GM11168 (cell line): ENCODE measurements around the gene PRR14L.
"Not testable (repeated sequence)": the region's sequence is repeated elsewhere in the genome, so short reads cannot be mapped to it uniquely, and the experiment has no call there.

Source experiments
- in situ Hi-C: fragments of 300-500 bp; cut with MboI; formaldehyde crosslinking; loops from one replicate; pipeline ENCODE4 v1.12.0; 2022; ENCODE audit warnings: low sequenced_read_pairs; ENCODE audit not compliant: unreplicated experiment

The PRR14L gene

DNA sequence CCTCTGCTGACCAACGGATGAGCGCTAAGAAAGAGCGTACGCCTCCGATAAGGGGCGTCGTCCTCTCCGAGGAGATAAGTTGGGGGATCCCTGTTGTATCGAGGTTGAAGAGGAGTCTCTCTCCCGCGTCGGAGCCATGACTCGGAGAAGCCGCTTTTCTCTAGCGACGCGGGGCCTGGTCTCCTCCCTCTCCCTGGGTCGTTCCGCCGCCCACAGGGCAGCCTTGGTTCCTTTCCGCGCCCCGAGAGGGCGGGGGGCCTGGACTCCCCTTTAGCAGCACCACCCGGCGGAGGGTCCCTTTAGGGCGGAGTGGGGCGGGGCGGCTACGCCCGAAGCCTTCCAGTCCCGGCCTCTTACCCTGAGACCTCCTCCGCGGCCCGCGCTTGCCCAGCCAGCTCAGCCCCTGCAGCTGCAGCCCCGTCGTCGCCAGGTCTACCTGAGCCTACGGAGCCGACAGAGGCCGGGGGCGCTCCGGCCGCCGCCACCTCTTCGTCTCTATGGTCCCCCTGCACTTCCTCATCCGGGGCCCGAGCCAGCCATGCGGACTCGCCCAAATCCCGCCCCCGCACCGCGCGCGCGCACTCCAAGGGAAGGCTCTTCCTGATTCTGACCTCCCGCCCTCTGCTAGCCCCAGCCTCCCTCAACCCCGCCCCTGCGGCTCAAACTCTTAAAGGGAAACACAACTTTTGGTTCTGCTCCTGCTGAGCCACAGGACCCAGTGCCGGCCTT is at the start of gene PRR14L:
PRR14L (minus strand) TSS at position 497 of the 729 bp plus-strand sequence. CDS start 11,272 bp downstream, outside the sequence.
- in situ Hi-C loops: no loop called here

DNA sequence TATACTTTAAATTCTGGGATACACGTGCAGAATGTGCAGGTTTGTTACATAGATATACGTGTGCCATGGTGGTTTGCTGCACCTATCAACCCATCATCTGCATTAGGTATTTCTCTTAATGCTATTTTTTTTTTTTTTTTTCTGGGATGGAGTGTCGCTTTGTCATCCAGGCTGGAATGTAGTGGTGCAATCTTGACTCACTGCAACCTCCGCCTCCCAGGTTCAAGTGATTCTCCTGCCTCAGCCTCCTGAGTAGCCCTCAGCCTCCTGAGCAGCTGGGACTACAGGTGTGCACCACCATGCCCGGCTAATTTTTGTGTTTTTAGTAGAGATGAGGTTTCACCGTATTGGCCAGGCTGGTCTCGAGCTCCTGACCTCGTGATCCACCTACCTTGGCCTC is 49.4 kb upstream of the PRR14L start:
- in situ Hi-C loops: not testable (repeated sequence)

DNA sequence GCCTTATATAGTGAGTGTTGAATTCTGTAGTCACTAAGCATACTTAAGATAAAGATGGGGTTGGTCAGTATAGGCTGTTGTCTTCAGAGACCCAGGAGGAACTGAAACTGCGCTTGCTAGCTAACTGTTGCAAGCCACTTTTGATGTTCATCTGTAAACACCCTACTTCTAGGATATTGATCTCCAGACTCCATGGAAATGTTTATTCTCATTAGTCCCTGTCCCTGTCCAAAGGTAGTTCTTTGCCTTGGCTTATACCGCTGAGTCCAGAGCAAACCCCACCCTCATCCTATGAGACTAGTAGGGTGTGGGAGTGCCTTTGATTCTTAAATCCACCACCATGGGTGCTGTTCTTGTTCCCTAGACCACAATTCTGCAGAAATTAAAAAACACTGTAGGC is 40.3 kb upstream of the PRR14L start:
- in situ Hi-C loops: no loop called here

DNA sequence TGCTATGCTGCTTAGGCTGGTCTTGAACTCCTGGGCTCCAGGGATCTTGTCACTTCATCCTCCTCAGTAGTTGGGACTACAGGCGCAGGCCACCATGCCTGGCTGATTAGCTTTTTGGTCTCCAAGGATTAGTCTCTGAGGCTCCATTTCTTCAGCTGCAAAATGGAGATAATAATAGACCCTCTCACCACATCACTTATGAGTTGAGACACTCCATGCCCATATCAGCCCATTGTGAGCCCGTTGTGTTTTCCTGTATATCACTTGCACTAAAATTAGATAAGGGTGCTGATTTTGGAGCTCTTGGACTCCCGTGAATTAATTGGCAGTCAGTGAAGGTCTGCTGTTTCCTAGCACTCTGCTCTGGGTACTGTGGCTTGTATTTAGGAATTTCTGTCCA is 39.9 kb upstream of the PRR14L start:
- in situ Hi-C loops: no loop called here

DNA sequence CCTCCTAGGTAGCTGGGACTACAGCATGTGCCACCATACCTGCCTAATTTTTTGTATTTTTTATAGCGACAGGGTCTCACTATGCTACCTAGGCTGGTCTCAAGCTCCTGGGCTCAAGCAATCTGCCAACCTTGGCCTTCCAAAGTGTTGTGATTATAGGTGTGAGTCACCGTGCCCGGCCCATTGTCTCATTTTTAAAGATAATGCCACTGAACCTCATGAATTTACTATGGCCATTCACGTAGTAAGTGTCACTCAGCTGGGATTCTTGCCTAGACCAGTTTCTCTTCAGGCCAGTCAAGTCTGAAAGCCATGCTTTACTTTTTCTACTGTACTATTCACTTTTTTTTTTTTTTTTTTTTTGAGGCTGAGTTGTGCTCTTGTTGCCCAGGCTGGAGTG is 26.3 kb upstream of the PRR14L start:
- in situ Hi-C loops: no loop called here

DNA sequence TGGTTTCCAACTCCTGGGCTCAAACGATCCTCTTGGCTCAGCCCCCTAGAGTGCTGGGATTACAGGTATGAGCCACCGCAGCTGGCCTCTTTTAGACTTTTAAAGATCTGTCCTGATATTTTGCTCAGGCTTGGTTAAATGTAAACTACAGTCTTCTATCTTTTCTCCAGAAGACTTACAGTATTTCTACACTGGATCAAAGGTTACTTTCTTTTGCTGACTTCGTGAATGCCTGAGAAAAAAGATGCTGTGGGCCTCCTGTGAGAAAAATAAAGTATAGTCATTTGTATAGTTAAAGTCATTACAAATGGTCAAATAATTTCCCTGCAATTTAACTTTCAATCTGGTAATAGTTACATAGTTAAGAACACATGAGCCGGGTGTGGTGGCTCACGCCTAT is 23.5 kb upstream of the PRR14L start:
- in situ Hi-C loops: no loop called here

DNA sequence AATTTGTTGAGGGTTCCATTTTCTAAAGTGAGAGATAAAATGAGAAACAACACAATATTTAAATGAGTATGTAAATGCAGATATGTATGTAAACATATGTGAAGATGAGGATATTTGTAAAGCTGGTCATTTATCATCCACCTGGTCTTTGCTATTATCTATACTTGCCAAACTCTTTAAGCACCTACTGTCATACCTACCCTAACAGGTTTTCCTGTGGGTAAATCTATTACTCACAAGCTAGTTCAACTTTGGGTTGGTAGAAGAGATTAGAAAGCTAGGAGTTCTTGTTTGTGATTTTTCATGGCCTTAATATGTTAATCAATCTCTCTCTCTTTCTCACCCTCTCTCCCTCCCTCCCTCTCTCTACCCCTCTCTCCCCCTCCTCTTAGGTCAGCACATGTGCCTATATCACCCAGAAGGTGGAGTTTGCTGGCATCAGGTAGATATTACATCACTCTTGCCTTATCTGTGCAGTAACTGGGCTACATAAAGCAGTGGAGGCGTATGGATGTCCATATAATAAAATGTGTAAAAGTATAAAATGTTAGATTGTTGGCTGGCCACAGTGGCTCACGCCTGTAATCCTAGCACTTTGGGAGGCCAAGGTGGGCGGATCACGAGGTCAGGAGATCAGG is 18.6 kb upstream of the PRR14L start:
- in situ Hi-C loops: no loop called here

DNA sequence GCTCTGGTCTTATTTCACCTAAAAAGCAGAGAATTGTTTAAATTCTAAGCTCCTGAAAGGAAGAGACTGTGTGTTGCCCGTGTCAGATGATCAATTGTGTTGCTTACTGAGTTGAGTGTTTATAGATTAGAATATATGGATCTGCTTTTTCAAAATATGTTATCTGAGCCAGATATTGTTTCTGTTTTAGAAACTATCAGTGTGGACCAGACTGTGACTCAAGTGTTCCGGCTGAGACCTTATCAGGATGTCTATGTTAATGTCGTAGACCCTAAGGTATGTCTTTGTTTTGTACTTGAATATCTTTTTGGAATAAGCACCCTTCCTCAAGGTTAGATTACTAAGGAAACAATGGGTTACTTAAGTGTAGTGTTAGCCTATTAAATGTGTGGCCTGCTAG is 14.9 kb upstream of the PRR14L start:
- in situ Hi-C loops: no loop called here

DNA sequence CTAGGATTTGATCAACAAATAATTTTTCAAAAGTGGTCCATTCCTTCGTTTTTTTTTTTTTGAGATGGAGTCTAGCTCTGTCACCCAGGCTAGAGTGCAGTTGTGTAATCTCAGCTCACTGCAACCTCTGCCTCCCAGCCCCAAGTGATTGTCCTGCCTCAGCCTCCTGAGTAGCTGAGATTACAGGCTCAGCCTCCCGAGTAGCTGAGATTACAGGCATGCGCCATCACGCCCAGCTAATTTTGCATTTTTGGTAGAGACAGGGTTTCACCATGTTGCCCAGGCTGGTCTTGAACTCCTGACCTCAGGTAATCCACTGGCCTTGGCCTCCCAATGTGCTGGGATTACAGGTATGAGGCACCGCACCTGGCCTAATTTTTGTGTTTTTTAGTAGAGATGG is 8.9 kb upstream of the PRR14L start:
- in situ Hi-C loops: not testable (repeated sequence)

DNA sequence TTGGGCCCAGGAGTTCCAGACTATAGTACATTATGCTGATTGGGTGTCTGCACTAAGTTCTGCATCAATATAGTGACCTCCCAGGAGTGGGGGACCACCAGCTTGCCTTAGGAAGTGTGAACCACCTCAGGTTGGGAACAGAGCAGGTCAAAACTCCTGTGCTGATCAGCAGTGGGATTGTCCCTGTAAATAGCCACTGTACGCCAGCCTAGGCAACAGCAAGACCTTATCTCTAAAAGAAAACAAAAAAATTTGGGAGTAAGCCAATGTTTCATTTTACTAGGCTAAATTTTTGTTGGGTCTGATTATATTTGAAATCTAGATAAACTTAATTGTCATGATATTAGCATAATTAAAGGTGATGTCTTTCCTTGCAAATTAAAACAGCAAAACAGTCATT is 7.3 kb upstream of the PRR14L start:
- in situ Hi-C loops: no loop called here

DNA sequence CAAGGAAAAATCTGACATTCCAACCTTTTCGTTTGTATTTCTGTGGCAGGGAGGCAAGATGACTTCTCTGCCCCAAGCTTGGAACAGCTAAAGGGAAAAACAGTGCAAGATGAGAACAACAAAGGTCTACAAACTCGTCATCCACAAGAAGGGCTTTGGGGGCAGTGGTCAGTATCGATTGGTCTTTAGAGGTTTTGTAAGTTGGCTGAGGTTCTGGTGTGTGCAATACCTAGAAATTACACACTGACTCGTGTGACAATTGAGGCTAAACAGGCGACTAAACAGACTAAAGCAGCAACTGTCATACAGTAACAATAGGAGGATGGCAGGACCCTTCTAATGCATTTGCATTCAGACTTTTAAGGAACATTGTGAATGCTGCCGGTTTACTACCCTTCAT is 4.9 kb upstream of the PRR14L start:
- in situ Hi-C loops: no loop called here

DNA sequence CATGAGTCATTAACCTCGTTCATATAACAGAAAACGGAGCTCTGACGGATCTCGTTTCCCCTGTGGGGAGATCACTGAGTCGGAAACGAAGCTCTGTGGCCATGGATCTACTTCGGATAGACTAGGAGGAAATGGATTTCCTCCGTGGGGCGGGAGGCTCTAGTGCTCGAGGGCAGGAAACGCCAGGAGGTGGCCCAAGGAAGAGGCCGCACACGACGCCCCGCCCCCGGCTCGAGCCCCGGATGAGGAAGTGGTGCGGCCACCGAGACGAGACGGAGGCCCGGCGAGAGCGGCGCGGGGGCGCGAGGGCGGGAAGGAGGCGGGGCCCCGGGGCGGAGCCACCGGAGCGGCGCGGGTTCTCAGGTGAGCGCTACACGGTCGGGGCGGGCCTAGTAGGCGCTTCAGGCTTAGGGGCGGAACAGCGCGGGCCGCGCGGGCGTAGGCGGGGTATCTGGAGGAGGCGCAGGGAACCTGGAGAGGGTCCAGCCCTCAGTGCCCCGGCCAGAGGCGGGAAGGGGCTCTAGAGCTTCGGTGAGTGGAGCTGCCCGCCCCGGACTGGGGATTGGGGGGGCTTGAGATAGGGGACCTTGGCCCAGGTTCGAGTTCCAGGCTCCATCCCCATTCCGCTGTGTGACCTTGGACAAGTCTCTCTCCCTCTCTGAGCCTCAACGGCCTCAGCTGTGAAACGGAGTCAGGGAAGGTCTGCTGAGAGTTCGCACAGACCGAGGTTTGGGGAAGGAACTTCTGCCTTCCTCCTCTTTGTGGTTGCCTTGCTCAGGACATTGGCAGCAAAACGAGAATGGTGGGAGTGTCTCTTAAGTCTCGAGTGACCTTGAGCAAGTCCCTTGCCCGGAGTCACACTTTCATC is 3.9 kb upstream of the PRR14L start, which contains the start of gene DEPDC5:
DEPDC5 (plus strand) TSS at position 386 of the 868 bp plus-strand sequence. CDS start 903 bp downstream, outside the sequence.
- in situ Hi-C loops: no loop called here

DNA sequence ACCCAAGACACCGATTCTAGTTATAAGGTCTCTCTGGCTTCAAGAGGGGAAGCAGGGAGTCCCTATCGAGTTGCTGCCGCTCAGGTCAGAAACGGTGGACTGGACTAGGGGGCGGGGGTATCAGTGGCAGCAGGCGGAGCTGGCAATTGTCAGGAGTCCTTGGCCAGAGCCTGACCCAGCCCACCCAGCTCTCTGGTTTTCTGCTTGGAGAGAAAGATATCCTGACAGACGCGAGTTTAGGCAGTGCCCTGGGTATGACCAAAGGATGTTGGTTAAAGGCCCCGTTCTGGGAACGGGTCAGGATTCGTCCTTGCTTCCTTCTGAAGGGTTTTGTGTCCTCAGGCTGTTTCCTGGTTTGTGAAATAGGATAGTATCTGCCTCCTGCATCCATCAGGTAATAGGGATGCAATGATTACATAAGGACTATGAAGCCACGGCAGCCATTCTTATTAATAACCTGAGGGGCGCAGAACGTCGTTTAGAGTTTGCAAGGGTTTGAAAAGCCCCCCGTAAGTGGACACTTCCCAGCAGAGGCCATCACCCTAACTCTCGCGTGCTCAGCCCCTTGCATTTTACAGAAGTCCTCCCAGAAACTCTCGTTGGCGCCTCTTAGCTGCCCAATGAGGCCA is 3.2 kb upstream of the PRR14L start:
- in situ Hi-C loops: no loop called here

DNA sequence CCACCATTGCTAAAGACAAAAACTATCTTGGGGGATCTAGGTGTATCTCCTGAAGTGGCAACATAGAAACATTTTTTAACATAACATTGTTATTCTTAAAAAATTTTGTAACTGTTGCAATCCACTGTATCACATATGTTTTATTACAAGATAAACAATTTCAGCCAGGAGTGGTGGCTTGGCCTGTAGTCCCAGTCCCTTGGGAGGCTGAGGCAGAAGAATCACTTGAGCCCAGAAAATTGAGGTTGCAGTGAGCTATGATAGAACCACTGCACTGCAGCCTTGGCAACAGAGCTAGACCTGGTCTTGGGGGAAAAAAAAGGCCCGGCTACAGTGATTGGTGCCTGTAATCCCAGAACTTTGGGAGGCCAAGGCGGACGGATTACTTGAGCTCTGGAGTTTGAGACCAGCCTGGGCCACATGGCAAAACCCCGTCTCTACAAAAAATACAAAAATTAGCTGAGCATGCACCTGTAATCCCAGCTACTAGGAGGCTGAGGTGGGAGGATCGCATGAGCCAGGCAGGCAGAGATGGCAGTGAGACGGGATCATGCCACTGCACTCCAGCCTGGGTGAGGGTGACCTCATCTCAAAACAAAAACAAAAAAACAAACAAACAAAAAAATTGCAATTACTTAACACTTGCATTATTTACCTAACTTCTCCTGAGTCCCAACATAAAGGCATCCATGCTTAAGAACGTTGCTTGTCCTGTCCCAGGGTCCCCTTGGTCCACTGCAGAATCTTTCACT is 2.3 kb upstream of the PRR14L start:
- in situ Hi-C loops: no loop called here

DNA sequence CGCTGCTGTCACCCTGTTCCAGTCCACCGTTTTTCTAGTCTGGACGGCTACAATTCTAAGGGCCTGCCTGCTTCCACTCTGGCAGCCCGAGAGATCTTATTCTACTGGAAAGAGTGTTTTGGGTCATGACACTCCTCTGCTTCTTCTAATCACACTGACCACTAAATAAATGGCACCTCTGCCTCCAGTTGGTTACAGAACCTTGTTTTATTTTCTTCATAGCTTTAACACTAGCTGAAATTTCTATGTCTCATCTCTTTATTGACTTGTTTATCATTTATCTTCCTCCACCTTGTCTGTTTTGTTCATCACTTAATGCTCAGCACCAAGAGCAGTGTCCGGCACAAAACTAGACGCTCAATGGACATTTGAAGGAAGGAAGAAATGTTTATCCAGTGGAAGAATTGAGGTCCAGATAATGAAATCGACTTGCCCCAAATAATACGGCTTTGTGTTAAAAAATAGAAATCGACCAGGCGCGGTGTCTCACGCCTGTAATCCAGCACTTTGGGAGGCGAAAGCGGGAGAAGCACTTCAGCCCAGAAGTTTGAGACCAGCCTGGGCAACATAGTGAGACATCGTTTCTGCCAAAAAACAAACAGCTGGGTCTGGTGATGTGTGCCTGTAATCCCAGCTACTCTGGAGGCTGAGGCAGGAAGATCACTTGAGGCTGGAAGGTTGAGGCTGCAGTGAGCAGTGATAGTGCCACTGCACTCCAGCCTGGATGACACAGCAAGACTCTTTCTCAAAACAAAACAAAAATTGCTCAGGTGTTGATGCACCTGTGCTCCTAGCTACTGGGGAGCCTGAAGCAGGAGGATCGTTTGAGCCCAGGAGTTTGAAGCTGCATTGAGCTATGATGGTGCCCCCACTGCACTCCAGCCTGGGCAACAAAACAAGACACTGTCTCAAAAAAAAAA is 693 bp upstream of the PRR14L start:
- in situ Hi-C loops: no loop called here

DNA sequence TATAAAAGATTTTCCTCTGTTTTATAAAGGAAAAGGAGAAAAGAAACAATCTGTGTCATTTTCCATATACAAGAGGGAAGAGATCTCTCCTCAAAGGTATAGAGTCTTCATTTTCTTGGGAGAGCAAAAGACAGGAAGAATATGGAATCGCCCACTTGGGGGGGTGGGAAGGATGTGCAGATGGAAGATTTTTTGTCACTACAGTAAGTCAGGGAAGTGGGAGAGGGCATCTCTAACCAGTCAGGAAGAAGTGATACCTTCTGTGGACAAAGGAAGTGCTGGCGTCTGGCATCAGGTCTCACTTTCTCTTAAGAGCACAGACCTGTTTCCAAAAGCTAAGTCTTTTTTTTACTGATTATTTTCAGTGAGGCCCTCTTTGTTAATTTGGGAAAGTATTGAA is 1.4 kb downstream of the PRR14L start:
- in situ Hi-C loops: no loop called here

DNA sequence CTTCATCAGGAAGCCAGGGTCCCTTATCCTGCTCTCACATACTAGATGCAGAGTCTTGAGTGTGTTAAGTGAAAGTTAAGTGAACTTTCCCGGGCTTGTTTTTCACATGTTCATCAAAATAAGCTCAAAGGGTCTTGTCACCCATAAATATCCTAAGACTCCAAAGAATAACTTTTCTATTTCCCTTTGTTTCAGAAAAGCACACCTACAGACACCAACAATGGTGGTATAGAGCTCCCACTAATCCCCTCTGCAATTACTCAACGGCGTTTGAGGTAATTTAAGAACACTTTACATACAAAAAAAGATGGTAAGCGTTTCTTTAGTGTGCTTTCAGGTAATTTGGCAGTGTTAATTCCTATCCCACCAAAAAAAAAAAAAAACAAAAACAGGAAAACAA is 2.5 kb downstream of the PRR14L start:
- in situ Hi-C loops: no loop called here

DNA sequence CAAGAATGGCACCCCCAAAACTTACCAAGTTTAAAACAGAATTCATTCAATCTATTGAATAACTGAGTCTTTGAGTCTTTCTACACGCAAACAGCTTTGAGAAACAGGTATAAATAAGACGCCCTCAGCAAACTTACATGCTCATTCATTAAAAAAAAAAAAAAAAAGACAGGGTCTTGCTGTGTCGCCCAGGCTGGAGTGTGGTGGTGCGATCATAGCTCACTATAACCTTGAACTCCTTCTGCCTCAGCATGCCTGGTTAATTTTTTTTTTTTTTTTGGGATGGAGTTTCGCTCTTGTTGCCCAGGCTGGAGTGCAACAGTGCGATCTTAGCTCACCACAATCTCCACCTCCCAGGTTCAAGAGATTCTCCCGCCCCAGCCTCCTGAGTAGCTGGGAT is 6.1 kb downstream of the PRR14L start:
- in situ Hi-C loops: no loop called here

DNA sequence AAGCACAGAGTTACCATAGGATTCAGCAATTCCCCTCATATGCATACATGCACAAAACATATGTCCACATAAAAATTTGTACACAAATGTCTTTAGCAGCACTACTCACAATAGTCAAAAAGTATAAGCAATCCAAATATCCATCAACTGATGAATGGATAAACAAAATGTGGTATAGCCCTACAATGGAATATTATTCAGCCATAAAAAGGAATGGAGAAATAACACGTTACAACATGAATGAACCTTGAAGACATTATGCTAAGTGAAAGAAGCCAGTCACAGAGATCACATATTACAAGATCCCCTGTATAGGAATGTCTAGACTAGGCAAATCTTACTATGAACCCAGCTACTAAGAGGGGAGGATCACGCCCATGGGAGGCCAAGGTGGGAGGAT is 7.2 kb downstream of the PRR14L start:
- in situ Hi-C loops: no loop called here
